ENCODE results near the gene B4GALT3.

DNA sequence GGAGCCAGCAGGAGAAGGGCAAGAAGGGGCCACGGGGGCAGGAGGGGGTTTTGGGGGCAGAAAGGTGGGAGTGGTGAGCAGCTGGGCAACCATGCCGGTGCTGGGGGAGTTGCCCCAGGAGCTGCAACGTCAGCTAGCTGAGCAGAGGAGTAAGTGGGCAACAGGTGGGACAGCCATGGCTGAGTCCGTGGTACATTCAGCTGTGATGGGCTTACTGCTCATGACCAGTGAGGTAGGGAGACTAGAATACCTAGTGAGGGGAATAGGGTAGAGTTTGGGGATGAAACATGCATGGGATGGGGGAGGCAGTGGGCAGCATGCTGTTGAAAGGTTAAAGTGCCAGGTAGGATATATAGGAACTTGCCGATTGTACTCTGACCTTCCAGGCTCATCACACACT lies 15.7 kb downstream of the B4GALT3 start:
- TF ChIP-seq CTCF (conservative IDR thresholded peaks at IDR 0.05 in 1 of 2, IDR thresholded peaks at IDR 0.05 in 1 of 2; ENCODE audit: low read depth in 1 of 2, low read length in 2 of 2) (no peak), EZH2 (IDR thresholded peaks at IDR 0.05; ENCODE audit: low read length, missing control alignments) (no peak)

Data from fibroblast of lung (primary cell).